ENCODE measurements around the gene SIMC1.
"Not testable (repeated sequence)": the region's sequence is repeated elsewhere in the genome, so short reads cannot be mapped to it uniquely, and the experiment has no call there.

GRCh38 chr5:176195487-176196207 lies 42.6 kb upstream of the SIMC1 start:
- not testable (repeated sequence) for TF ChIP-seq POLR2A, TAF1, POLR2AphosphoS5 (IDR thresholded peaks at IDR 0.05; ENCODE audit: low read depth, low read length)
